Esophagus squamous epithelium (tissue), 4 donors: ENCODE data around the gene CHSY3.

Experiments used
- CTCF ChIP-seq, 6 experiments: fragments of 450-650 bp in 4 of 6; fragments of 200-600 bp in 2 of 6; sonication (generic) in 2 of 6; IDR thresholded peaks; one replicate each; pipeline ENCODE4 v1.5.1; 2016 to 2019; ENCODE audit warnings: antibody characterized with exemption in 6 of 6, mild to moderate bottlenecking in 4 of 6, moderate library complexity in 4 of 6
- POLR2A ChIP-seq, 4 donors: fragments of 450-650 bp; IDR thresholded peaks; one replicate each; pipeline ENCODE4 v1.6.1; 2017; ENCODE audit warnings: antibody characterized with exemption in 4 of 4, mild to moderate bottlenecking in 4 of 4, moderate library complexity in 3 of 4

- no peak for TF ChIP-seq POLR2A (IDR thresholded peaks at IDR 0.05)
- no peak for TF ChIP-seq CTCF (IDR thresholded peaks at IDR 0.05)
Observed at GRCh38 chr5:130189961-130190360, 285.7 kb downstream of the CHSY3 start.
